Activated T-cell treated with anti-CD3 and anti-CD28 coated beads, Interleukin-2, amount 50 U/mL, for 4 hours (primary cell): Measurements from ENCODE around the gene GPR62. TPM values are rescaled to one million over a fixed set of nuclear protein-coding genes. Genes with fewer than 3 reads are reported as not detected.
"Not testable (repeated sequence)": the region's sequence is repeated elsewhere in the genome, so short reads cannot be mapped to it uniquely, and the experiment has no call there.

Source experiments
- ATAC-seq, 2 donors: fragments of 200-7000 bp; cut with Tn5 transposase; one replicate each; pipeline ENCODE4 v1.10.0; 2021
- DNase-seq: peaks from one replicate; pipeline ENCODE4 v3.0.0-alpha.2; 2020
- H3K27me3 Mint-ChIP-seq: one replicate; pipeline ENCODE4 v1.8.0; 2021; ENCODE audit warnings: low read depth, mixed read lengths
- H3K36me3 Mint-ChIP-seq: one replicate; pipeline ENCODE4 v1.8.0; 2022; ENCODE audit warnings: mixed read lengths; ENCODE audit not compliant: insufficient read depth
- H3K4me1 Mint-ChIP-seq: one replicate; pipeline ENCODE4 v1.8.0; 2021; ENCODE audit warnings: low read depth, mixed read lengths
- H3K4me3 Mint-ChIP-seq: one replicate; pipeline ENCODE4 v1.8.0; 2021; ENCODE audit warnings: mild to moderate bottlenecking, moderate library complexity, mixed read lengths
- H3K9me3 Mint-ChIP-seq: one replicate; pipeline ENCODE4 v1.8.0; 2021; ENCODE audit warnings: mixed read lengths
- total RNA-seq, 3 donors: library from RNA; stranded (reverse); gene quantifications; one replicate each; pipeline ENCODE4 v1.2.1, GENCODE V29; 2021

The GPR62 gene
- total RNA-seq, 3 donors from 2014 or later, result not detected

DNA sequence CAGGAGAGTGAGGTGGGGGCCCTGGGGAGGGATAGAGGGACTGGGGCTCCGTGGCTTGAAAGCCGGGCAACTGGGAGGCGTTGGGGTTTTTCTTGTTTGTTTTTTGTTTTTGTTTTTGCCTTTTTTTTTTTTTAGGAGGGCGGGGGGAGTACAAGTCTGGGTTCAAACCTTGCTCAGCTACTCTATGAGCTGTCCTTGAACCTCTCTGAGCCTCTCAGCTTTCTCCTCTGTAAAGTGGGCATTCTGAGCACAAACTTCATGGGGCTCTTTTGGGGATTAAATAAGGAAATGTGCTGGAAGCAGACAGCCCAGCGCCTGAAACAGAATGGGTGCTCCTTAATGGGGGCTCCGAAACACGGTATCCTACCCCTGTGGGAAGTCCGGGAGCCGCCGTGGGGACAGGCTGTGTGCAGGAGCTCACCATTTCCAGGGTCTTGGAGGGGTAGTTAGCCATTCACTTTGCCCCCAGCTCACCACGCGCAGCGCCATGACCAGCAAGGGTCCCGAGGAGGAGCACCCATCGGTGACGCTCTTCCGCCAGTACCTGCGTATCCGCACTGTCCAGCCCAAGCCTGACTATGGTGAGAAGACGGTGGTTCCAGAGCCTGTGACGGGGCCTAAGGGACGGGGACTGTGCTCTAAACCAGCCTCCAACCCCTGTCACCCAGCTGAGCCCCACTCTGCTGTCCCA lies 28.5 kb downstream of the GPR62 start:
- ATAC-seq (no peak), DNase-seq (no peak)
- H3K4me1 Mint-ChIP-seq, result peaks cover 22% of the 10 kb centered on the region
- H3K9me3 Mint-ChIP-seq, result no peaks in the 10 kb centered on the region
- H3K36me3 Mint-ChIP-seq, result no peaks in the 10 kb centered on the region
- peak overlapping the region; percentile 93 for H3K4me3 Mint-ChIP-seq
- no peaks in the 10 kb centered on the region for H3K27me3 Mint-ChIP-seq

DNA sequence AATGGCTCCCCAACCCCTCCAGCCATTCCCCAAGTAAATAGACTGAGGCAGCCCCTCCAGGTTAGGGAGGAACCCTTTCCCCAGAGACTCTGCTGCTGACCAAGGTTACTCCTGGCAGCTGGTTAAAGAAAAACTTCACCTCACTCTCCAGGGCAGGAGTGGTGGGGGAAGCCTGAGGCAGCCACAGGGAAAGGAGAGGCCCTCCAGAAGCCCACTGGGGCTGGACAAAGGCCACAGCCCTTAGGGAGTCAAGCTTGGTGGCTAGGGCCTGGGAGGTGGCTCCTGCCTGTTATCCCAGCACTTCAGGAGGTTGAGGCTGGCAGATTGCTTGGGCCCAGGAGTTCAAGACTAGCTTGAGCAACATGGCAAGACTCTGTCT lies 29.1 kb downstream of the GPR62 start:
- Mint-ChIP-seq H3K36me3 (no peaks in the 10 kb centered on the region), H3K4me1 (peaks cover 22% of the 10 kb centered on the region), H3K27me3 (no peaks in the 10 kb centered on the region), H3K4me3 (peak overlapping the region; percentile 93), H3K9me3 (no peaks in the 10 kb centered on the region)
- DNase-seq (no peak), ATAC-seq (no peak)

DNA sequence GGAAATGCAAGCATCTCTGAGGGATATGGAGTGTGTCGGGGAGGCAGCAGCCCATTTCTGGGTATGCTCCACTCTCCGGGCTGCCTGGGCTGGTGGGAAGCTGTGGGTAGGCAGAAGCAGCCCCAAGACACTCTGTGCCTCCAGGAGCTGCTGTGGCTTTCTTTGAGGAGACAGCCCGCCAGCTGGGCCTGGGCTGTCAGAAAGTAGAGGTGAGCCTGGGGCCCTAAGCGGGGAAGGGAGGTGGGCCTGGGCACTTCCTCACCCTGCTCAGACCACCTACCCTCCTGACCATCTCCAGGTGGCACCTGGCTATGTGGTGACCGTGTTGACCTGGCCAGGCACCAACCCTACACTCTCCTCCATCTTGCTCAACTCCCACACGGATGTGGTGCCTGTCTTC lies 29.9 kb downstream of the GPR62 start:
- no peak overlapping the region for H3K4me3 Mint-ChIP-seq
- ATAC-seq, result no peak
- no peaks in the 10 kb centered on the region for H3K27me3 Mint-ChIP-seq
- H3K9me3 Mint-ChIP-seq, result no peaks in the 10 kb centered on the region
- DNase-seq, result no peak
- peaks cover 22% of the 10 kb centered on the region for H3K4me1 Mint-ChIP-seq
- no peaks in the 10 kb centered on the region for H3K36me3 Mint-ChIP-seq

DNA sequence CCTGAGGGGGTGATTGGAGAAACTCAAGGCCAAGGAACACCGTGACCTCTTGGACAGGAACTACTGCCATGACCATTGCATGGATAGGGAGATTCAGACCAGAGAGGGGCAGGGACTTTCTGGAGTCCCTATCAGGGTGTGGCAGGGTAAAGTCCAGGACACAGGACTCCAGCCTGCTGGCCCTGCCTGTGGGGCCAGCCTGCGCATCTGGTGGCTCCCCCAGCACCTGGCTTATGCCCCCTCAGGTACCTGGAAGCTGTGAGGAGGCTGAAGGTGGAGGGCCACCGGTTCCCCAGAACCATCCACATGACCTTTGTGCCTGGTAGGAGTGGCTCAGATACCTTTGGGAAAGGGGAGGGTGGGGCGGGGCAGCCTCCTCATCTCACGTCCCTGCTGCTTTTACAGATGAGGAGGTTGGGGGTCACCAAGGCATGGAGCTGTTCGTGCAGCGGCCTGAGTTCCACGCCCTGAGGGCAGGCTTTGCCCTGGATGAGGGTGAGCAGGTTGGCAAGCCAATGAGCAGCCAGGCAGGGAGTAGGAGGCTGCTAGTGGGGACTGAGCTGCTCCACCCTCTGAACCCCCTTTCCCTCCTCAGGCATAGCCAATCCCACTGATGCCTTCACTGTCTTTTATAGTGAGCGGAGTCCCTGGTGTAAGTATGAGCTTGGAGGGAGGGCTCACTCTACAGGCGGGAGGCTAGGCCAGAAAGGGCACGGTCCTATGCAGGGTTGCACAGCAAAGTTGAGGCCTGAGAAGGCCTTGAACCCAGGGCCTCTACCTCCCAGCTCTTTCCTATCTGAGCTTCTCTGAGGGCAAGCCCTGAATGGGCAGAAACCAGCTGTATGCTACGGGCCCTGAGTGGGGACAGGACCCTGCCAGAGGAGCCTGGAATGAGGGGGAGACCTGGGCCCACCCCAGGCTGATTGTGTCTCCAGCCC lies 31.1 kb downstream of the GPR62 start:
- H3K4me3 Mint-ChIP-seq, result no peak overlapping the region
- DNase-seq (no peak), ATAC-seq (no peak)
- H3K27me3 Mint-ChIP-seq, result no peaks in the 10 kb centered on the region
- no peaks in the 10 kb centered on the region for H3K9me3 Mint-ChIP-seq
- H3K36me3 Mint-ChIP-seq, result peaks cover 3% of the 10 kb centered on the region
- H3K4me1 Mint-ChIP-seq, result peaks cover 19% of the 10 kb centered on the region

DNA sequence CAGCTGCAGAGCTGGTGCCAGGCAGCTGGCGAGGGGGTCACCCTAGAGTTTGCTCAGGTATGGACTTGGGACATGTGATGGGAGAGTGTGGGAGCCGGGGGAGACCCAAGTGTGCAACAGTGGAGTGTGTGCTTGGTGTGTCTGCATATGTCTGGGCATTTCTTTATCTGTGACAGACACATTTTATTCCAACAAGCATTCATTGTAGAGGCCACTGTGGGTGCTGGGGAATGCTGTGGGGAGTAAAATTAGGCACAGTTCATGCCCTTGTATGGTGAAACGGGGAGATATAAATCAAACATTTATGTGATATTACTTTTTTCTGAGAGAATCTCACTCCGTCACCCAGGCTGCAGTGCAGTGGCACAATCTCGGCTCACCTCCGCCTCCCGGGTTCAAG lies 32.4 kb downstream of the GPR62 start:
- Mint-ChIP-seq H3K36me3 (peaks cover 9% of the 10 kb centered on the region), H3K4me1 (peaks cover 20% of the 10 kb centered on the region), H3K4me3 (no peak overlapping the region), H3K9me3 (no peaks in the 10 kb centered on the region), H3K27me3 (no peaks in the 10 kb centered on the region)
- ATAC-seq, result no peak
- no peak for DNase-seq

DNA sequence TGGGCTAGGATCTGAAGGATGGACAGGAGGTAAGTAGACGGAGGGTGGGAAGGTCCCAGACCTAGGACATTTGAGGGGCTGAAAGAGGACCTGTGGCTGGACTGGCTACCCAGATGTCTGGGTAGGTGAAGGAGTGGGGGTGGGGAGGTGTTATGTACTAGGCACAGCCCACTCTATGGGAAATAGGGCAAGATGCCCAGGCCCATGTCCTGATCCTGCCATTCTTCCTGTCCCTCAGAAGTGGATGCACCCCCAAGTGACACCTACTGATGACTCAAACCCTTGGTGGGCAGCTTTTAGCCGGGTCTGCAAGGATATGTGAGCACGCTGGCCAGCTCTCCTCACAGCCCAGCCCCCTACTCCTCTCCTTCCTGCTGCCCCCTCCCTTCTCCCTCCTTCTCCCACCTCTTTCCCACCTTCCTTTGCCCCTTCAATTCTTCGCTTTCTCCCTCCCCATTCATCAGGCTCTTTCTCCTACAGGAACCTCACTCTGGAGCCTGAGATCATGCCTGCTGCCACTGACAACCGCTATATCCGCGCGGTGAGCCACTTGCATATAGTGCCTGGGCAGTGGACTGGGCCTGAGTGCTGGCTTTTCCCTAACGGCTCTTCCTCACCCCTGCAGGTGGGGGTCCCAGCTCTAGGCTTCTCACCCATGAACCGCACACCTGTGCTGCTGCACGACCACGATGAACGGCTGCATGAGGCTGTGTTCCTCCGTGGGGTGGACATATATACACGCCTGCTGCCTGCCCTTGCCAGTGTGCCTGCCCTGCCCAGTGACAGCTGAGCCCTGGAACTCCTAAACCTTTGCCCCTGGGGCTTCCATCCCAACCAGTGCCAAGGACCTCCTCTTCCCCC lies 33.3 kb downstream of the GPR62 start:
- peaks cover 15% of the 10 kb centered on the region for H3K36me3 Mint-ChIP-seq
- ATAC-seq, result no peak
- peaks cover 21% of the 10 kb centered on the region for H3K4me1 Mint-ChIP-seq
- H3K4me3 Mint-ChIP-seq, result no peak overlapping the region
- no peaks in the 10 kb centered on the region for H3K27me3 Mint-ChIP-seq
- no peak for DNase-seq
- H3K9me3 Mint-ChIP-seq, result no peaks in the 10 kb centered on the region

DNA sequence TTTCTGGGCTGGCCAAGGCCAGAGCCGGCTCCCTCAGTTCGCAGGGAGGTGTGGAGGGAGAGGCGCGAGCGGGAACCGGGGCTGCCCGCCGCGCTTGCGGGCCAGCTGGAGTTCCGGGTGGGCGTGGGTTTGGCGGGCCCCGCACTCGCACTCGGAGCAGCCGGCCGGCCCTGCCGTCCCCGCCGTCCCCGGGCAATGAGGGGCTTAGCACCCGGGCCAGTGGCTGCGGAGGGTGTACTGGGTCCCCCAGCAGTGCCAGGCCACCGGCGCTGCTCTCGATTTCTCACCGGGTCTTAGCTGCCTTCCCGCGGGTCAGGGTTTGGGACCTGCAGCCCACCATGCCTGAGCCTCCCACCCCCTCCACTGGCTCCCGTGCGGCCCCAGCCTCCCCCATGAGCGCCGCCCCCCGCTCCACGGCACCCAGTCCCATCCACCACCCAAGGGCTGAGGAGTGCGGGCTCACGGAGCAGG lies 35.4 kb downstream of the GPR62 start:
- ATAC-seq, DNase-seq, H3K4me3 Mint-ChIP-seq, H3K27me3 Mint-ChIP-seq, H3K9me3 Mint-ChIP-seq: not testable (repeated sequence)
- peaks cover 28% of the 10 kb centered on the region for H3K4me1 Mint-ChIP-seq
- H3K36me3 Mint-ChIP-seq, result peaks cover 35% of the 10 kb centered on the region

DNA sequence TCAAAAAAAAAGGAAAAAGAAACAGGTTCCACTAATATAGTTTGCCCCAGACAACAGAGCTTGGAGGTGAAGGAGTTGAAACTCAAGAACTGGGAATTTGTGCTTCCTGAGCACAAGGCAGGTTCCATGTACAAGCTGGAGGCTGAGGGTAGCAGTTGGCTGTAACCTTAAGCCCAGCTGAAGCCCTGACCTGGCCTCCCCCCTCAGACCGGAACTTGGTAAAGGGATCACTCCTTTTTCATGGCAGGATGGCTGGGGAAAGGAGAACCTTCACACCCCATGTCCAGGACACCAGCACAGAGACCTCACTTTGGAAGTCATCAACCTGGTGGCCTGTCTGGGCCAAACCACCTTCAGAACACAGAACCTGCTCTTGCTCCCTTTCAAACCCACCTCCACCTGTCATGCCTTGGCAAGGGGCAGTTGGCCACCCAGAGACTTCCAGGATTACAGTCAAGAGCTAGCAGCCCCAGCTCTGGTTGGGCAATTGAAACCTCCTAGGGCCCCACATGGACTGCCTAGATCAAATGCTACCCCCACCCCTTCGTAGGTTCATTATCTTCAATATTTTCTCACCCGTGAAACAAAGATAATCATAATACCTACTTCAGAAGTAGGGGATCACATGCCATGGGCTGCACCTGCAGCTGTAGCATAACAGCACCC lies 37.0 kb downstream of the GPR62 start:
- no peak for ATAC-seq
- DNase-seq, result no peak
- Mint-ChIP-seq H3K27me3 (no peaks in the 10 kb centered on the region), H3K4me3 (peak overlapping the region; percentile 48), H3K4me1 (peaks cover 30% of the 10 kb centered on the region), H3K9me3 (no peaks in the 10 kb centered on the region), H3K36me3 (peaks cover 37% of the 10 kb centered on the region)

DNA sequence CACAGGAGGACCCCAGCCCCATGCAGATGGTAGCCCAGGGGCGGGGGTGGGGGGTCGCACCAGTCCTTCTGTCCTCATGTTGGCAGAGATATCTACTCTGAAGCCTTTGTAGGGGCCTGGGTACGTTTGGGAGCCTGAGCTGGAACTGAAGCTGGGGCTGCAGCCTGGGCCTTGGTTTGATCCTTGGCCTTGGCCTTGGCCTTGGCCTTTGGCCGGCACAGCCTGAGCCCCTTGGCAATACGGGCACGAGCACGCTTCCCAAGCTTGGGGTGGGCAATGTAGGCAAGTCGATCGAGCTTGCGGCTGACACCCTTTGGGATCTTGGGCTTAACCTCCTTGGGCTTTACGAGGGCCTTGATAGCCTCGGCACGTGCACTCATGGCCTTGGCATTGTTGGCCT lies 38.5 kb downstream of the GPR62 start:
- Mint-ChIP-seq H3K4me1 (peaks cover 30% of the 10 kb centered on the region), H3K36me3 (peaks cover 37% of the 10 kb centered on the region), H3K4me3 (peak overlapping the region; percentile 99)
- not testable (repeated sequence) for H3K27me3 Mint-ChIP-seq, H3K9me3 Mint-ChIP-seq, ATAC-seq, DNase-seq

DNA sequence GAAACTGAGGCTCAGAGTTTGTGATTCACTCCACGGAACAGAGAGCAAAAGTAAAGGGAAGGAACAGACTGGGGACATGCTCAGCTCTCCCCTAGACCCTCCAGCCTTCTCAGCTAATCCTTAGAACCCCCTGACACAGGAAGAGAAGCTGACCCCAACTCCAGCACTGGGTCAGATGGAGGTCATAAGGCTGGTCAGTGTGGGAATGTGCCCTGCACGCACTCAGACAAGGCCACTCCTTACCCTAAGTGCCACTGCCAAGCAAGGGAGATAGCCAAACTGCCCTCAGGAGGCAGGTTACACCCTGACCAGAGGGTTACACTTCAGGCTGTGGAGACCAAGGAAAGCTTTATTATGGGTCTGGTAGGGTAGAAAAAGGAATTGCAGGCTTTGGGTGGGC lies 39.3 kb downstream of the GPR62 start:
- ATAC-seq, result no peak
- peaks cover 30% of the 10 kb centered on the region for H3K4me1 Mint-ChIP-seq

DNA sequence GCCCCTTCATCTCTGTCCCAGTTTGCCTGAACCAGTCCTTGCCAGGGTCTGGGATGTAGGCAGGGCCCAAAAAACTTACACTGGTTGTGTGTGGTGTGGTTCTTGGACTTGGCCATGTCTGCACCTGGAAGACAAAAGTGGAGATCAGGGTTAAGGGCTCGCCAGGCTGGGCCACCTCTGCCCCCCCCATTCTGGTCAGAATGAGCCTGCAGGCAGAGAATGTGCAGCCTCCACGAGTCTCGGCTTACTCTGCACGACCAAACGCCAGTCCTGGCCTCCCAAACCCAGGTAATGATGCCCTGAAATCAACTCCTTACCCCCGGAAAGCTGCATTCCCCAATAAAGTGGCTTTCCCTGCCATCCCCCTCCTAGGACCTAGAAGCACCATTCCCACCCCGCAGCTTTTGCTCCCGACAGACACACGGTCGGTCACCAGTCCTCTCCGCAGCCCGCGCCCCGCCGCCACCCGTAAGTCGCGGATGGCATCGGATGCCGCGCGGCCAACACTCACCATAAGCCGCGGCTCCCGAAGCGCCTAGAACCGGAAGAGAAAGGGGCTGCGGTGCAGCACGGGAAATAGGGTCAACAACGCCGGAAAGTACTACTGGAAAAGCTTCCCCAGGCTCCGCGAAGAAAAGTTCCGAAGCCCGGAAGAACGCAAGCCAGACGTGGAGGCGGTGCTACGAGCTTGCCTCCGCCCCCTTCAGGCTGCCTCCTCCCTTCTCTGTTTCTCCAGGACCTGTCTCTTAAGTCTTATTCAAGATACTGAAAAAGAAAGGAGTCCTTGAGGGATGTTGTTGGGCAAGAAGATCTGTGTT lies 40.4 kb downstream of the GPR62 start, which contains the start of gene RPL29:
TSS of gene RPL29 (minus strand) at position 550 of the 818 bp plus-strand sequence. CDS start at position 116, 434 bp downstream.
- ATAC-seq (peak; percentile 89 to 93), DNase-seq (peak; percentile 87)
- peak within 1 kb of the TSS; percentile 99 for H3K4me3 Mint-ChIP-seq
- H3K27me3 Mint-ChIP-seq, result no peaks in the 10 kb centered on the region
- peaks cover 37% of the 10 kb centered on the region for H3K36me3 Mint-ChIP-seq
- no peaks in the 10 kb centered on the region for H3K9me3 Mint-ChIP-seq
- H3K4me1 Mint-ChIP-seq, result peaks cover 30% of the 10 kb centered on the region

More for the DNA sequence above, 39.3 kb downstream of the GPR62 start:
- no peak for DNase-seq
- Mint-ChIP-seq H3K4me3 (peak overlapping the region; percentile 99), H3K9me3 (no peaks in the 10 kb centered on the region), H3K27me3 (no peaks in the 10 kb centered on the region), H3K36me3 (peaks cover 37% of the 10 kb centered on the region)

DNA sequence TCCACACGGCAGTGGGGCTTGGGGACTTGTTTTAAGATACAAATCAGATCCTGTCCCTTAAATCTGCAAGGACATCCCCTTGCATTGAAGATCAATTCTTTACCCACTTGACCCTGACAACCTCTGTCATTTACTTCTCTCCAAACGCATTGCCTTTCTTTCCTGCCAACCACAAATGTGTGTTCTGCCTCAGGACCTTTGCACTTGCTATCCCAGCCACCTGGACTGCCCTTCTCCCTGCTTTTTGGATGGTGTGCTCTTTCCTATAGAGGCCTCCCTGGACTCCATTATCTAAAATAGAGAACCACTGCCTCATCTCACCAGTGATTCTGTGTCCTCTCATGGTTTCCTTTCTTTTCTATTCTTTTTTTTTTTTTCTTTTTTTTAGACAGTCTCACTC lies 42.0 kb downstream of the GPR62 start:
- Mint-ChIP-seq H3K9me3 (no peaks in the 10 kb centered on the region), H3K4me3 (peak overlapping the region; percentile 53), H3K4me1 (peaks cover 32% of the 10 kb centered on the region), H3K27me3 (no peaks in the 10 kb centered on the region), H3K36me3 (peaks cover 32% of the 10 kb centered on the region)
- ATAC-seq (no peak), DNase-seq (no peak)
